Activated naive CD4-positive, alpha-beta T cell treated with anti-CD3 and anti-CD28 coated beads for 36 hours (primary cell): ENCODE measurements around the gene P2RY6. TPM values are rescaled to one million over a fixed set of nuclear protein-coding genes. Genes with fewer than 3 reads are reported as not detected.

Source experiments
- CTCF ChIA-PET: fragments of 350-600 bp; sonication (Branson Sonifier 250); formaldehyde crosslinking; loops from one replicate; lab custom pipeline; 2021; ENCODE audit warnings: antibody characterized with exemption; lab: Charles Lee
- DNase-seq: peaks from one replicate; pipeline ENCODE4 v3.0.0-alpha.2; 2020
- H3K27ac Mint-ChIP-seq: one replicate; pipeline ENCODE4 v1.8.0; 2021; ENCODE audit warnings: mild to moderate bottlenecking, mixed read lengths
- H3K27me3 Mint-ChIP-seq: one replicate; pipeline ENCODE4 v1.8.0; 2021; ENCODE audit warnings: low read depth, mixed read lengths
- H3K36me3 Mint-ChIP-seq: one replicate; pipeline ENCODE4 v1.8.0; 2021; ENCODE audit warnings: low read depth, mixed read lengths
- H3K4me1 Mint-ChIP-seq: one replicate; pipeline ENCODE4 v1.8.0; 2021; ENCODE audit warnings: low read depth, mixed read lengths
- H3K4me3 Mint-ChIP-seq: one replicate; pipeline ENCODE4 v1.8.0; 2021; ENCODE audit warnings: mild to moderate bottlenecking, moderate library complexity, mixed read lengths
- H3K9me3 Mint-ChIP-seq: one replicate; pipeline ENCODE4 v1.8.0; 2021; ENCODE audit warnings: mixed read lengths
- intact Hi-C: fragments of 100-400 bp; cut with micrococcal nuclease; formaldehyde crosslinking; loops from one replicate; pipeline ENCODE4 v1.15.1; 2023
- total RNA-seq, 2 experiments: library from RNA; stranded (reverse); gene quantifications; one replicate each; pipeline ENCODE4 v1.2.3, GENCODE V29; 2021

P2RY6 gene
- total RNA-seq, 2 experiments from 2014 or later = not detected

DNA sequence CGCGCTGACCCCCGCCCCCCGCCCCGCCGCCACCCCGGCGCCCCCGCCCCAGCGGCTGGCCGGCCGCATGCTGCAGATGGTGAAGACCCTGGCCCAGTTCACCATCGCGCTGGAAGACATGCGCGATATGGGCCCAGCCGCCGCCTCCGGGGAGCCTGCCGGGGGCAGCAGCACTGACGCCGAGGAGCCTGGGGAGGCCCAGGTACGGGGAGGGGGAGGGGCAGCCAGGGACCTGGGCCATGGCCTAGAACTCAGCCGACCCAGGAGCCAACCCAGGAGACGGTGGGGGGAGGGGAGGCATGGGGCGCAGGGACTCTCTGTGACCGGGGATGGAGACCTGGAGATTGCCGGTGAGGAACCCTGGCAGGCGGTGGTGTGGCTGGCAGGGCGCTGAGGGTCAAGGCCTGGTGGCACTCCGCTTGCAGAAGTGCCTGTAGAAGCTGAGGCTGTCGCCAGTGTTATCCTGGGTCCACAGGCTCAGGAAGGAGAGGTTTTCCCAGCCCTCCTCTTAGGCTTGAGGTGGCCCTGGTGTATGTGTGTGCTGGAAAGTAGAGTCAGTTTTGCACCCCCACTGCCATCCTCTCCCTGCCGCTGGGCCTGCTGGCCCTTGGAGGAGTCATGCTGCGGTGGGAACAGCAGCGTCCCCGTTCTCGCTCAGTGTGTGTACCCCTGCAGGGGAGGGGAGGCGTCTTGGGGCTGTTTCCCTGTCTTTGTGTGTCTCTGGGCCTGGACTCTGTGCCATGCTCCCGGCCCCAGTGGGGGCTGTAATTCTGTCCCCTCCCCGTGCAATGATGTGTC lies 71.1 kb downstream of the P2RY6 start:
- Mint-ChIP-seq H3K4me1 (no peaks in the 10 kb centered on the region), H3K9me3 (no peaks in the 10 kb centered on the region), H3K4me3 (no peak overlapping the region), H3K27me3 (no peaks in the 10 kb centered on the region), H3K36me3 (no peaks in the 10 kb centered on the region), H3K27ac (no peak overlapping the region)
- no peak for DNase-seq
- intact Hi-C loops = no loop called here
- CTCF ChIA-PET = interaction anchor here (1.2 kb wide), 1 partner anchor 54 kb away, joined by 3 read pairs; no protein-coding TSS in a partner anchor

DNA sequence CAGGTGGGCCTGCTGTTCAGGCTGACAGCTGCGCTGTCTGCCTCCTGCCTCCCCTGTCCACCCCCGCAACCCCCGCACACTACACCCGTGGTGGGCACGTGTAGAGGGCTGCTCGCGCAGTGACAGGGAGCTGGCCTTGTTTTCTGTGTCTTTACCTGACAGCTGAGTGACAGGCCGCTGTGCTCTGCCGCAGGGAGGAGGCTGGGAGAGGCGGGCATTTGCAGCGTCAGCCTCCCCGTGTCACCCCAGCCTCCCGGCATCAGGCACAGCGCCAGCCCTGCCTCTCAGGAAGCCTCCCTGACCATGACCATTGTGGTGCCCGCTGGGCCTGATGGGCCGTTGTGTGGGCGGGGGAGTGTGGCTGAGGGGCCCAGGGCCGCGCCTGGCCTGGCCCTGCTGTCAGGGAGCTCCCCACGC lies 72.1 kb downstream of the P2RY6 start:
- H3K27me3 Mint-ChIP-seq = no peaks in the 10 kb centered on the region
- CTCF ChIA-PET = interaction anchor here (0.9 to 1.2 kb wide), 2 partner anchors 42 to 55 kb away, joined by 3 read pairs; no protein-coding TSS in a partner anchor
- intact Hi-C loops = no loop called here
- no peaks in the 10 kb centered on the region for H3K9me3 Mint-ChIP-seq
- H3K4me1 Mint-ChIP-seq = no peaks in the 10 kb centered on the region
- H3K36me3 Mint-ChIP-seq = no peaks in the 10 kb centered on the region
- no peak for DNase-seq
- H3K27ac Mint-ChIP-seq = no peak overlapping the region
- H3K4me3 Mint-ChIP-seq = no peak overlapping the region

DNA sequence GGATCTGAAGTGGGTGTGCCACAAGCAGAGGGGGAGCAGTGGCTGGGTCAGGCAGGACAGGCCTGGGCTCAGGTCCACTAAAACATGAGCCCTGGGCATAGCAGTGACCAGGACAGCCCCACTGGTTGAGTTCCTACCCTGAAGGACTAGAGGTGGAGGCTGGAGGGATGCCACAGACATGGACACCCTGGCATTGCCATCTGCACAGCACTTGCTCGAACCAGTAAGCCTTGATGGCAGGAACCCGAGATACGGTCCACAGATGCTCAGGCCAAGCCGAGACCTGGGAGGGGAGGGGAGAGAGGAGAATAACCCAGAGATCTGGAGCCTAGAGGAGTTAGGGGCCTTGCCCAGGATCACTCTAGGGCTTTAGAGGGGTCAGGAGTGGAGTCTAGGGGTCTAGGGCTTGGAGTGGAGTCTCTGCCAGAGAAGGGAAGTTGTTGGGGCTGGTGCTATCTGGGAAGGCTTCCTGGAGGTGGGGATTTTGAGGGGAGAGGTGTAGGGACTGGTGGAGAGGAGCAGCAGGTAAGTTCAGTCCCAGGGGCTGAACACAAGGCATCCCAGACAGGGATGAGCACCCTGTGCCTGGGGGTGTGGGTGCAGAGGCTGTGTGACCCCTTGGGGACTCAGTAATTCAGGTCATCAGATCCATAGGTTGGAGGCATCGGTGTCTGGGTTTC lies 73.5 kb downstream of the P2RY6 start:
- CTCF ChIA-PET = no interaction called here
- no peak for DNase-seq
- no peaks in the 10 kb centered on the region for H3K4me1 Mint-ChIP-seq
- no peaks in the 10 kb centered on the region for H3K9me3 Mint-ChIP-seq
- no peaks in the 10 kb centered on the region for H3K36me3 Mint-ChIP-seq
- H3K27me3 Mint-ChIP-seq = no peaks in the 10 kb centered on the region
- no peak overlapping the region for H3K27ac Mint-ChIP-seq
- no peak overlapping the region for H3K4me3 Mint-ChIP-seq
- intact Hi-C loops = no loop called here

DNA sequence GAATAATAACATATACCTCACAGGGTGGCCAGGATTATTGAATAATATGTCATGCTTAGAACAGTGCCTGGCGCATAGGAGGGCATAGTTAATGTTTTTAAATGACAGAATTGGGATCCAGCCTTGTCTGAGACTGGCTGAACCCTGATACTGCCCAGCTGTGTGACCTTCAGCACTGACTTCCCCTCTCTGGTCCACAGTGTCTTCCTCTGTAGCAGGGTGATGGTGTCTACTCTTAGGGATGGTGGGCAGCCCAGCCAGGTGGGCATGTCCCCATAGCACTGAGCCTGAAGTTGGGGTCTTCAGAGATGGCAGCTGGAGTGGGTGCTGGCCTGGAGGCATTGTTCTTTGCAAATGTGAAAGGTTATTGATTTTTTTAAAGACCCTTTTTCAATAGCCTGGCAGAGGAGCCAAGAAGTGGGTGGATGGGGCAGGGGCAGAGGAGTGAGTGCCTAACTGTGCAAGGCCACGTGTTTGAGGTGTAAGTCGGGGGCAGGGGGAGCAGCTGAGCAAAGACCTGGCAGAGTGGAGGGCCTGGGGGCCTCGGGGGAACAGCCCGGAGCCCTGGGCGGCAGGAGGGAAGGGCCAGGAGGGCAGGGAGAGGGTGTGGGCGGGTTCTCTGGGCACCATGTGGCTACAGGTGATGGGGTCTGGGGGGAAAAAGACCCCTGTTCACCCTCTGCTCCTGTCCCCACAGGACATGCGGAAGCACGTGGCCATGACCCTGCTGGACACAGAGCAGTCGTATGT lies 74.2 kb downstream of the P2RY6 start:
- Mint-ChIP-seq H3K9me3 (no peaks in the 10 kb centered on the region), H3K27me3 (no peaks in the 10 kb centered on the region), H3K36me3 (no peaks in the 10 kb centered on the region), H3K4me3 (no peak overlapping the region), H3K4me1 (no peaks in the 10 kb centered on the region), H3K27ac (no peak overlapping the region)
- DNase-seq = no peak
- CTCF ChIA-PET = no interaction called here
- intact Hi-C loops = no loop called here

DNA sequence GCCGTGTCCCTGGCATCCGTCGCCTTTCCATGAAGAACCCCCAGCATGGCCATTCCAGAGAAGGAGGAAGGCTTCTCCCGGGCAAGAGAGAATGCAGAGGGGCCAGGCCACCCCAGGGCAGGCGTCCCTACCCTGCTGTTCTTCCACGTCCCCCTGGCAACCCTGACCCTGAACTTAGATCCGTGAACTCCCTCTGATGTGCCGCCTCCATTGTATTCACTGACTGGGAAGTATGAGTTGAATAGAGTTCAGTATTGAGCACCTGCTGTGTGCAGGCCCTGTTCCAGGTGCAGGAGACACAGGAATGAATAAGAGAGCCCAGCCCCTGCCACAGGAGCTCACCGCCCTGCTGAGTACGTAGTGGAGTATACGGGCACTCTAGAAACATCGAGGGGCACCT lies 74.9 kb downstream of the P2RY6 start:
- Mint-ChIP-seq H3K9me3 (no peaks in the 10 kb centered on the region), H3K4me1 (no peaks in the 10 kb centered on the region), H3K36me3 (no peaks in the 10 kb centered on the region), H3K27me3 (no peaks in the 10 kb centered on the region), H3K4me3 (no peak overlapping the region), H3K27ac (no peak overlapping the region)
- CTCF ChIA-PET = no interaction called here
- DNase-seq = no peak
- intact Hi-C loops = no loop called here

Other genes starting within 250 kb of the P2RY6 start
- 10 to 100 TPM; 31.1 to 36.8 TPM for gene FCHSD2, start 130.0 kb upstream of the P2RY6 start, total RNA-seq
- not detected for gene P2RY2, start 54.1 kb upstream of the P2RY6 start, total RNA-seq
- gene ARHGEF17, start 35.9 kb downstream of the P2RY6 start, total RNA-seq = under 1 TPM in 1 of 2 experiments, not detected in 1; 0.19 TPM
- 10 to 100 TPM; 17.9 to 18.5 TPM for gene RELT, start 104.1 kb downstream of the P2RY6 start, total RNA-seq